ENCODE measurements around the gene MORN1. TPM values are rescaled to one million over a fixed set of nuclear protein-coding genes. Genes with fewer than 3 reads are reported as not detected.
A peak's percentile ranks its signal among the peaks of the same experiment; 100 is the strongest.

Gene MORN1
- polyA plus RNA-seq, 1 of the 3 experiments (the other 2 are of a cell fraction), result 16.3 TPM

DNA sequence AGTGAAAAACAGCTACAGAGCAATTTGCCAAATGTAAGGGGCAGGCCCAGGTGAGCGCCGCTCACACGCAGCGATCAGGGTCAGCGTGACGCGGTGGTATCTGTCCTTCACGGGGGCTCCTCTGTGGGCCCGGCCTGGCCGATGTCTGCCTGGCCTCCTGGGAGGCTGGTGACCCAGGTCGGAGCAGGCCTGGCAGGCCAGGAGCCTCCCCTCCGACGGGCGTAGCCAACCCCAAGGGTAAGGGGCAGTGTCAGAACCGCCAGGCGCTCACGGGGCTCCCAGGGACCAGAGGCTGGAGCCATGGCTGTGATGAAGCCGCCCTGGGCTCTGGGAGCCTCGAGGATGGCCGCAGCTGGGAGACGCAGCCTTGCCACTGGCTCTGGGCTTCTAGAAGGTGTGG is 72.1 kb downstream of the MORN1 start (continued):
- TF ChIP-seq MEF2A (IDR thresholded peaks at IDR 0.05; ENCODE audit: borderline replicate concordance, low read depth), result no peak
- no peak for TF ChIP-seq EP300 (IDR thresholded peaks at IDR 0.05; ENCODE audit: borderline replicate concordance in 1 of 2, low read depth in 1 of 2, low read length in 1 of 2)
- no peak for TF ChIP-seq EZH2phosphoT487 (IDR thresholded peaks at IDR 0.05; ENCODE audit: borderline replicate concordance, low read depth)
- no peak for TF ChIP-seq NRF1 (IDR thresholded peaks at IDR 0.05; ENCODE audit: low read depth, low read length)
- TF ChIP-seq RFX5 (IDR thresholded peaks at IDR 0.05; ENCODE audit: low read length), result no peak
- no peak for TF ChIP-seq CHD2 (IDR thresholded peaks at IDR 0.05; ENCODE audit: low read length, partially characterized antibody)
- TF ChIP-seq RXRA (IDR thresholded peaks at IDR 0.05; ENCODE audit: borderline replicate concordance, low read depth), result no peak

- Histone ChIP-seq H3K27me3 (ENCODE audit: insufficient read depth) (no peaks in the 10 kb centered on the region), H4K20me1 (ENCODE audit: insufficient read depth) (no peaks in the 10 kb centered on the region), H3K36me3 (replicated peaks in 1 of 2; ENCODE audit: control insufficient read depth in 1 of 2, insufficient read depth in 2 of 2, low read length in 1 of 2) (no peaks in the 10 kb centered on the region), H3K4me1 (ENCODE audit: control insufficient read depth in 1 of 2, insufficient read depth in 2 of 2, low read depth in 1 of 2, low read length in 1 of 2) (peaks cover 0 to 47% of the 10 kb centered on the region in 2 experiments; a peak in 1 of 4 replicates), H3K4me2 (no peak overlapping the region), H3K9me2 (no peaks in the 10 kb centered on the region), H3K4me3 (ENCODE audit: low read depth in 2 of 2, low read length in 1 of 2) (no peak overlapping the region), H3F3A (replicated peaks; ENCODE audit: insufficient read depth) (no peaks in the 10 kb centered on the region), H3K27ac (ENCODE audit: low read depth in 2 of 2, low read length in 1 of 2) (no peak overlapping the region), H3K79me2 (ENCODE audit: insufficient read depth) (no peaks in the 10 kb centered on the region), H2AFZ (ENCODE audit: low read depth) (no peak overlapping the region), H3K9me3 (no peaks in the 10 kb centered on the region), H3K9ac (no peak overlapping the region)
- no peak for DNase-seq
- WGBS (ENCODE audit: low lambda C conversion rate), result 96% methylated on average over 25 of the region's 41 CpGs
- CTCF ChIA-PET, result interaction anchor here (0.7 to 5.4 kb wide), 5 partner anchors 61 to 145 kb away, joined by 3 to 32 read pairs (median 5); partner anchors contain the start of gene FAAP20
- TF ChIP-seq YY1 (IDR thresholded peaks at IDR 0.05; ENCODE audit: low read depth) (no peak), SIN3A (IDR thresholded peaks at IDR 0.05; ENCODE audit: borderline replicate concordance, low read depth, low read length) (no peak)
- POLR2A ChIA-PET, result no interaction called here
Measured at GRCh38 chr1:2318314-2319278, 72.8 kb downstream of the MORN1 start.

- Histone ChIP-seq H3F3A (replicated peaks; ENCODE audit: insufficient read depth) (no peaks in the 10 kb centered on the region), H4K20me1 (ENCODE audit: insufficient read depth) (no peaks in the 10 kb centered on the region), H3K4me2 (no peak overlapping the region), H3K9me3 (no peaks in the 10 kb centered on the region), H3K36me3 (replicated peaks in 1 of 2; ENCODE audit: control insufficient read depth in 1 of 2, insufficient read depth in 2 of 2, low read length in 1 of 2) (no peaks in the 10 kb centered on the region), H3K9me2 (no peaks in the 10 kb centered on the region), H2AFZ (ENCODE audit: low read depth) (no peak overlapping the region), H3K79me2 (ENCODE audit: insufficient read depth) (no peaks in the 10 kb centered on the region), H3K27ac (ENCODE audit: low read depth in 2 of 2, low read length in 1 of 2) (peak overlapping the region in 1 of 2 experiments; percentile 14; a peak in 1 of 4 replicates), H3K27me3 (ENCODE audit: insufficient read depth) (no peaks in the 10 kb centered on the region), H3K9ac (no peak overlapping the region), H3K4me1 (ENCODE audit: control insufficient read depth in 1 of 2, insufficient read depth in 2 of 2, low read depth in 1 of 2, low read length in 1 of 2) (peaks cover 0 to 58% of the 10 kb centered on the region in 2 experiments; a peak in 1 of 4 replicates), H3K4me3 (ENCODE audit: low read depth in 2 of 2, low read length in 1 of 2) (no peak overlapping the region)
- ChIA-PET POLR2A (no interaction called here), CTCF (interaction anchor here (0.7 to 5.4 kb wide), 7 partner anchors 8 to 143 kb away, joined by 3 to 34 read pairs (median 7); partner anchors contain the start of gene FAAP20)
- 96% methylated on average over 3 of the region's 32 CpGs for WGBS (ENCODE audit: low lambda C conversion rate)
- TF ChIP-seq GATA2 (CRISPR knock-in tag; IDR thresholded peaks at IDR 0.05) (no peak), SMC3 (IDR thresholded peaks at IDR 0.05; ENCODE audit: low read depth, low read length) (no peak), NFIC (IDR thresholded peaks at IDR 0.05; ENCODE audit: borderline replicate concordance) (no peak), CTCF (IDR thresholded peaks at IDR 0.05) (no peak), POLR2AphosphoS5 (IDR thresholded peaks at IDR 0.05; ENCODE audit: low read depth, low read length) (no peak), FOXJ3 (CRISPR knock-in tag; IDR thresholded peaks at IDR 0.05) (no peak), ELF1 (IDR thresholded peaks at IDR 0.05) (no peak), CHD2 (IDR thresholded peaks at IDR 0.05; ENCODE audit: low read length, partially characterized antibody) (no peak), YY1 (IDR thresholded peaks at IDR 0.05; ENCODE audit: low read depth) (no peak), RAD21 (IDR thresholded peaks at IDR 0.05; ENCODE audit: low read length) (no peak), EZH2phosphoT487 (IDR thresholded peaks at IDR 0.05; ENCODE audit: borderline replicate concordance, low read depth) (no peak), MXI1 (IDR thresholded peaks at IDR 0.05; ENCODE audit: low read depth, low read length) (no peak), TAF1 (IDR thresholded peaks at IDR 0.05; ENCODE audit: borderline replicate concordance, low read depth, low read length) (no peak), TEAD4 (IDR thresholded peaks at IDR 0.05; ENCODE audit: borderline replicate concordance, insufficient read depth) (no peak), FOSL2 (IDR thresholded peaks at IDR 0.05; ENCODE audit: borderline replicate concordance, low read depth) (no peak), JUND (IDR thresholded peaks at IDR 0.05) (no peak)
- DNase-seq, result no peak
Measured at GRCh38 chr1:2317230-2318065, 73.9 kb downstream of the MORN1 start.

All from SK-N-SH (cell line).